GM12878 (cell line): Measurements from ENCODE around the gene GOLIM4.

Source experiments
- ASH2L ChIP-seq: fragments of 300-600, 200-600 bp; sonication (generic); IDR thresholded peaks from 2 replicates; pipeline ENCODE4 v1.6.1; 2017; ENCODE audit warnings: low read depth, mild to moderate bottlenecking, borderline replicate concordance
- BMI1 ChIP-seq: fragments of 450-650 bp; IDR thresholded peaks from 2 replicates; pipeline ENCODE4 v1.6.1; 2016; ENCODE audit warnings: mild to moderate bottlenecking, moderate library complexity, borderline replicate concordance
- CBX5 ChIP-seq: sonication (generic); IDR thresholded peaks from 2 replicates; pipeline ENCODE4 v1.6.1; 2016; ENCODE audit warnings: low read depth, moderate library complexity, mild to moderate bottlenecking, inconsistent platforms
- ESRRA ChIP-seq: IDR thresholded peaks from 2 replicates; pipeline ENCODE4 v1.6.1; 2012; ENCODE audit warnings: mild to moderate bottlenecking, low read length, improper control_type of control experiment
- IKZF1 ChIP-seq: fragments of 450-650 bp; conservative IDR thresholded peaks from 2 replicates; pipeline ENCODE4 v1.6.1; 2017; ENCODE audit warnings: antibody characterized with exemption, mild to moderate bottlenecking
- POLR2A ChIP-seq: IDR thresholded peaks from 2 replicates; pipeline ENCODE4 v1.6.1; 2011; ENCODE audit warnings: low read depth, mild to moderate bottlenecking, low read length
- POLR2AphosphoS2 ChIP-seq: IDR thresholded peaks from 2 replicates; pipeline ENCODE4 v1.6.1; 2011; ENCODE audit warnings: low read depth, mild to moderate bottlenecking, low read length, improper control_type of control experiment, moderate library complexity
- SMAD5 ChIP-seq: IDR thresholded peaks from 2 replicates; pipeline ENCODE4 v1.6.1; 2016; ENCODE audit warnings: antibody characterized with exemption, low read depth
- SP1 ChIP-seq: IDR thresholded peaks from one replicate; pipeline ENCODE4 v1.6.1; 2011; ENCODE audit warnings: low read depth, low read length
- YY1 ChIP-seq: IDR thresholded peaks from 2 replicates; pipeline ENCODE4 v1.6.1; 2011; ENCODE audit warnings: low read depth, mild to moderate bottlenecking, low read length
- ZNF207 ChIP-seq: fragments of 450-650 bp; IDR thresholded peaks from 2 replicates; pipeline ENCODE4 v1.6.1; 2014; ENCODE audit warnings: antibody characterized with exemption, mild to moderate bottlenecking, borderline replicate concordance
- TF ChIP-seq, protein P1 (sequence below), 3 experiments: IDR thresholded peaks in 2 of 3; conservative IDR thresholded peaks in 1 of 3; 2 replicates each; pipeline ENCODE4 v1.5.1; 2011; ENCODE audit warnings: low read depth in 3 of 3, low read length in 3 of 3, mild to moderate bottlenecking in 3 of 3, control low read depth in 2 of 3, moderate library complexity in 2 of 3, inconsistent platforms in 1 of 3, mixed read lengths in 1 of 3; ENCODE audit not compliant: control insufficient read depth in 2 of 3, insufficient read depth in 1 of 3; ENCODE audit errors: extremely low read depth in 1 of 3

DNA sequence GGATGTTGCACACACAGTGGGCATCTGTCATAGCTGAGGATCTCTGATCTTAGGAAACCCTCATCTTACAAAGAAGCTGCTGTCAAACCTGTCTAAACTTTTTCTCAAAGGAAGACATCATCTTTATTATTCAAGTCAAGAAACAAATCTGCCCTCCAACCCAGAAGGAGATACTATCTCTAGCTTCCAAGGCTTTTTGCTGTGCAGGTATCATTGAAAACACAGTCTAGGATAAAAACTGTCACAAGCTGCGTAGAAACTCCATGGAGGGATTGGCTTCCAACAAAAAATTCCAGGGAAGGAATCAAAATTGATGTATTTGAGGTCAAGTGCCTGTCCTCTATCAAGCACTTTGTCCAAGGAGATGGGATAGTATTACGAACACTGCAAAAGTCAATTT lies 89.1 kb downstream of the GOLIM4 start:
- no peak for TF ChIP-seq IKZF1
- TF ChIP-seq CBX5: no peak
- no peak for TF ChIP-seq POLR2A
- TF ChIP-seq YY1: no peak
- TF ChIP-seq POLR2AphosphoS2: no peak
- no peak for TF ChIP-seq SMAD5
- no peak for TF ChIP-seq ZNF207
- no peak for TF ChIP-seq ESRRA
- TF ChIP-seq SP1: no peak
- TF ChIP-seq, protein P1, sequence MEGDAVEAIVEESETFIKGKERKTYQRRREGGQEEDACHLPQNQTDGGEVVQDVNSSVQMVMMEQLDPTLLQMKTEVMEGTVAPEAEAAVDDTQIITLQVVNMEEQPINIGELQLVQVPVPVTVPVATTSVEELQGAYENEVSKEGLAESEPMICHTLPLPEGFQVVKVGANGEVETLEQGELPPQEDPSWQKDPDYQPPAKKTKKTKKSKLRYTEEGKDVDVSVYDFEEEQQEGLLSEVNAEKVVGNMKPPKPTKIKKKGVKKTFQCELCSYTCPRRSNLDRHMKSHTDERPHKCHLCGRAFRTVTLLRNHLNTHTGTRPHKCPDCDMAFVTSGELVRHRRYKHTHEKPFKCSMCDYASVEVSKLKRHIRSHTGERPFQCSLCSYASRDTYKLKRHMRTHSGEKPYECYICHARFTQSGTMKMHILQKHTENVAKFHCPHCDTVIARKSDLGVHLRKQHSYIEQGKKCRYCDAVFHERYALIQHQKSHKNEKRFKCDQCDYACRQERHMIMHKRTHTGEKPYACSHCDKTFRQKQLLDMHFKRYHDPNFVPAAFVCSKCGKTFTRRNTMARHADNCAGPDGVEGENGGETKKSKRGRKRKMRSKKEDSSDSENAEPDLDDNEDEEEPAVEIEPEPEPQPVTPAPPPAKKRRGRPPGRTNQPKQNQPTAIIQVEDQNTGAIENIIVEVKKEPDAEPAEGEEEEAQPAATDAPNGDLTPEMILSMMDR (IDR thresholded peaks at IDR 0.05 in 2 of 3, conservative IDR thresholded peaks at IDR 0.05 in 1 of 3; ENCODE audit: control insufficient read depth in 2 of 3, extremely low read depth in 1 of 3, insufficient read depth in 1 of 3, low read depth in 3 of 3, low read length in 3 of 3): no peak
- no peak for TF ChIP-seq ASH2L
- no peak for TF ChIP-seq BMI1
